HG03025 (cell line): ENCODE data around the gene CENPO.

Source experiments
- ATAC-seq: cut with Tn5 transposase; IDR thresholded peaks from one replicate; pipeline ENCODE4 v1.9.1; 2021; ENCODE audit warnings: mild to moderate bottlenecking, moderate library complexity; ENCODE audit not compliant: unreplicated experiment, low FRiP score

CENPO gene

DNA sequence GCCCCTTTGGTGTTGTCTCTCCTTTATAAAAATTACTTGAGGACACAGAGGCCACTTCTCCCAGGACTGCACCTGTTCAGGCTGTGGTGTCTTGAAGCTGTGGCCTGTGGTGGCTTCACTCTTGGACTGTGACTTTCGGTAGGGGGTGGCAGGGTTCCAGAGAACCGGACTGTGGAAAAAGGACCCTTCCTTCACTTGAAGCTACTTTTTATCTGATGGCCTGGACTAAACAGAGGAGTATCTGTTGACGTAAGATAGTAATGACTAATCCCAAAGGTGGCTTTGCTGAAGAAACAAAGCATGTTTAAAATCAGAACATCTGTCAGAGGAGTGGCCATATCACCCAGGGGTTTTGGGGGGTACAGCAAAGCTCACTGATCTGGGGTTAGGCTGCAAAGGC lies 60.8 kb downstream of the CENPO start:
- ATAC-seq = no peak

DNA sequence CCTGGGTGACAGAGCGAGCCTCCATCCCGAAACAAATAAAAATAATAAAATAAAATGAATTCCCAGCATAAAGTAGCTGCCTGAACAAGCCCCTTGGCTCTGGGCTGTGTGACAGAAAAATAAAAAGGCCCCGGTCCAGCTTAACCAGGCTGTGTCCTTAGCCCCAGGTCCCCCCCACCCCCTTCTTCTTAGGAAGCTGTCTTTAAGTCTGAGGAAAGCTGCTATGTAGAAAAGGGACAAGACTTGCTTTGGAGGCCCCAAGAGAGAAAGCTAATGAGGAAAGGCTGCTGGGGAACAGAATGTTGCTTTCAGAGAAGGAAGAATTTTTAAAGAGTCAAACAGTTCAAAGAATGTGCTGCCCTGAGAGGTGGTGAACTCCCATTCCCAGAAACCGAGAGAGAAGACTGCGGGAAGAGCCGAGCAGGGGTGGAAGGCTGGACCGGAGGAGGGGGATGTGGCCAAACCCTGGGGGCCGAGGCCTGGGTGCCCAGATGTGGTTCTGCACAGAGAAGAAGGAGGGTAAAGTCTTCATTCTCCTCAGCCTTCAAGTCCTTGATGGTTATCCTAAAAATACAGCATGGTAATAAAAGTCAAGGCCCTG lies 61.9 kb downstream of the CENPO start:
- ATAC-seq = no peak

DNA sequence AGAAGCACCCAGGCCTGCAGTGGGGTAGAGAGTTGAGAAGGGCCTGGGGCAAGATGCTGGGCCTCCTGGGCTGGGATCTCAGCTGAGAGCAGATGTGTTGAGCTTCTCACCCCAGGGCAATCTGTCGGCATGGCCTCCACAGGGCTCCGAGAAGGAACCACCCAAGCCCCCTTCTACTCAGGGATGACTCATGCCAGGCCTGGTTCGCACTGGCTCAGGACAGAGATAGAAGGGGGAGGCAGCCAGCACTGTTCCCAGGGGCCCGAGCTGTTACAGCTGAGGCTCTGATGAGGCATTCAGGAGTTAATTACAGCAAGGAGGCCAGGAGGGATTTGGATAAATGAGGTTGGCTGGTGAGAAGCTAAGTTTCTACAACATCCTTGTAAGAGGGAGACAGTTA lies 62.5 kb downstream of the CENPO start:
- ATAC-seq = no peak

DNA sequence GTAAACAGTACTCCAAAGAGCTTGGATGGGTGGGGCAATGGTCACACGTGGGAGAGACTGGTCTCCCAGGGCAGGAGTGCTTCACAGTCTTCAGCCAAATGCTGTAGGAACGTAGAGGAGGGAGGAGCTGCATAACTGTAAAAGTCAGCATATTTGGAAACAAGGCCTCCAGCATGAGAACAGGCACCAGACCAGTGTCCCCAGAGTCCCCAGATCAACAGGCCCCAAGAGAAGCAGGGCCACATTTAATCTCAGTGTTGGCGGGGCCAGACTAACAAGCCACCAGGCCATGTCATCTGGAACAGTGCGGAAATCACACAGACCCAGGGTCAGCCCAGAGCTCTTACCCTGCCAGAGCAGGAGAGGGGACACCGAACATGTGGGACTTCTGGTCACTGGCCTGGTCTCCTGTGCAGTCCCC lies 63.6 kb downstream of the CENPO start:
- no peak for ATAC-seq

DNA sequence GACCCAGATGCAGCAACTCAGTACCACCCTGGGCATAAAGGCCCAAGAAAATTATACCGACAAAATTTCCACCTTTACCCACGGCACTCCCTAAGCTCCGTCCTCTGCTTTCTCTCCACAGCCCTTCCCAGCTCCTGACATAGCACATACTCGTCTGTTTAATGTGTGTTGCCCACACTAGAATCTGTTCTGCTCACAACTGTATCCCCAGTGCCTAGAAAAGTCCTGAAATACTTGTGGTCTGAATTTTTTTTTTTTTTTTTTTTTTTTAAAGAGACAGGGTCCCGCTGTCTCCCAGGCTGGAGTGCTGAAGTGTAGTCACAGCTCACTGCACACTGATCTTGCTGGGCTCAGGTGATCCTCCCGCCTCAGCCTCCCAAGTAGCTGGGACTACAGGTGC lies 64.5 kb downstream of the CENPO start:
- no peak for ATAC-seq

DNA sequence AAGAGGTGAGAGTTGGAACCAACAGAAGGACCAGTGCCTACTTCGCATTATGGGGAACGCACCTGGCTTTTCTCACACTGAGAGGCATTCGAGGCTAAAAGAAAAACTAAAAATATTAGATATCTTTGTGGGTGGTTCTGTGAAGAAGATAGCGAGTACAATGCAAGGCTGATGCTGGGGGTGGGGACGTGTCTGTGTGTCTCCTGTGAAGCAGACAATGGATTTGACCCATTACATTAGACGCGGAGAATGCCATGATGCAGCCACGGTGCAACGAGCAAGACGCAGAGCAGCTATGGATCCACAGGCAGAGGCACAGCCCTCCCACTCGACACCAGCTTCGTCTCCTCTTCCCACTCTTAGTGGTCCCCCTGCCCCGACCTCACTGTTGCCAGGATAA lies 65.8 kb downstream of the CENPO start:
- no peak for ATAC-seq

DNA sequence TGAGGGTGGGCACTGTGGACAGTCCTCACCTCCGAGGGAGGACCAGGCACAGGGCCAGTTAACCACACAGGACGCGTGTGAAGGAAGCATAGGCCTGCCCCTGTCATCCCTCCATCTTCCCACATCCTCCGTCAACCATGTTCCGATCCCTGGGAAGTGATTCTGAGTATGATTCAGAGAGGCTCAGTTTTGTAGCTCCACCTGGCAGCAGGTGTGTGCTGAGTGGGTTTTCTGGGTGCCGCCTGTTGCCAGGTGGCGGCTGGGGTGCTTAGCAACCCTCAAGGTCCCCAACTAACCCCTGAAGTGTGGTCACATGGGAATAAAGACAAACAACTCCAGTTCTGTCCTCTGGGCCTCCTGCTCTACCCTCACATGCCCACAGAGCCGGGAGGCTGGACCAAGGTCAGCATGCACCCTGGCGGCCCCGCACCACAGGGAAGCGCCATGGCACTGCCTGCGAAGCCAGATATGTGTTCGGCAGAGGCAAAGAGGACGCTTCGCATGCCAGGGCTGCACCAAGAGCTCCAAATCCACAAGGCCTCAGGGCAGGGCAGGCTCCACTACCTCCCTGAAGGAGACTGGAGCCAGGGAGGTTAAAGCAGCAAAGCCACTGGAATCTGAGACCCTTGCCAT lies 66.9 kb downstream of the CENPO start:
- ATAC-seq = no peak

DNA sequence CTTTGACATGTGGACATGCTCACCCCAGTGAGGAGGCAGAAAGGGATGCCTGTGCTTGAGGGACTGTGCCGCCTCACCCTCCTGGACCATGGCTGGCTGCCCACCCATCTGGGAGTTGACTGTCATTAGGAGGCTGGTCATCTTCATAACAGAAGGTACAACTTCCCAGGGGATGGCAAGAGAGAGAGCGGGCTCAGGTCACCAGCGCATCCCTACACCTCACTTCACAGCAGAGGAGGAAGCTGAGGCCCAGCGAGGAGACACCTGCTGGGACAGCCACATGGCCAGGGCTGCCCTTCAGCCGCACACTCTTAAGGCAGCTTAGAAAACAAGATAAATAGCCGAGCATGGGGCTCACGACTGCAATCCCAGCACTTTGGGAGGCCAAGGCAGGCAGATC lies 67.4 kb downstream of the CENPO start:
- no peak for ATAC-seq

DNA sequence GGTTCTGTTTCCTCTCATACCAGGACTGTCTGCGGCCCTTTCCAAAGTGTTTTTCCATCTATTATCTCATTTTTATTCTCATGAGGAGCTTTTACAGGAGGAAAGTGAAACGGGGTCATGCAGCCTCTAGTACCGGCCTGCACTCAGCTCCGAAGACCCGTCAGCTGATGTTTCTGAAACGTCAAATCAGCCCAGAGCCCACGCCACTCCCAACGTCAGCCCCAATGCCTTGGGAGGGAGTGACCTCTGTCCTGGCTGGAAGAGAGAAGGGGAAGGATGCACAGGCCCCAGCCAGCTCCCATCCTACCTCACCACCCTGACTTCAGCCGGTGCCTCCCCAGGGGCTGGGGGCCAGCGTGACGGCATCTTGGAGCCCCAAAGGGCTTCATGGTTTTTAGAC lies 68.3 kb downstream of the CENPO start:
- no peak for ATAC-seq

DNA sequence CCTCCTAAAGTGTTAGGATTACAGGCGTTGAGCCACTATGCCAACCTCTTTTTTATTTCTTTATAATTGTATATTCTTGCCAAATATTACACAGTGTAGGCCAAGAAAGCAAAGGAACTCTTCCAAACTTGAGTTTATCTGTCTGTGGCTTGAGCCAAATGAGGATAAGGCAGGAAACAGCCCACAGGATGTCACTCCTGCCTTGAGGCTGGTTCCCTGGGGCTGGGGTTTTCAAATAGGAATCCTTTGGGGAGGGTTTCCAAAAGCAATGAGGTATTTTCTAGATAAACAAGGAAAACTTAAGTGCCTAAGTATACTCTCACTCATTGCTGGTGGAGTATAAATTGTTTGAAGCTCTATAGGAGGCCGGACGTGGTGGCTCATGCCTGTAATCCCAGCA lies 70.4 kb downstream of the CENPO start:
- ATAC-seq = no peak

DNA sequence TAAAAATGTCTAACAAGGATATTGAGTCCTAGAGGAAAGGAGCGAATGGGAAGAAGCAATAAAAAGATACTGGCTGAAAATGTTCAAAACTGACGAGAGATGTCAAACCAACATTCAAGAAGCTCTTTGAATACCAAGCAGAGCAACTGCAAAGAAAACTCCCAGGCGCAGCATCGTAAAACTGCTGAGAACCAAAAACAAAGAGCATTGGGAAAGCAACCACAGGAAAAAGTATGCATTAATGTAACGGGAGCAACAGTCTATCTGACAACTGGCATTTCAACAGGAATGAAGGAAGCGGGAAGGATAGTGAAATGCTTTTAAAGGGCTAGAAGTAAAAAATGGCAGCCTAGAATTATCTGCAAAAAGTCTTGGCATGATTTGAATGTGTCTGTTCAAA lies 73.7 kb downstream of the CENPO start:
- ATAC-seq = no peak

DNA sequence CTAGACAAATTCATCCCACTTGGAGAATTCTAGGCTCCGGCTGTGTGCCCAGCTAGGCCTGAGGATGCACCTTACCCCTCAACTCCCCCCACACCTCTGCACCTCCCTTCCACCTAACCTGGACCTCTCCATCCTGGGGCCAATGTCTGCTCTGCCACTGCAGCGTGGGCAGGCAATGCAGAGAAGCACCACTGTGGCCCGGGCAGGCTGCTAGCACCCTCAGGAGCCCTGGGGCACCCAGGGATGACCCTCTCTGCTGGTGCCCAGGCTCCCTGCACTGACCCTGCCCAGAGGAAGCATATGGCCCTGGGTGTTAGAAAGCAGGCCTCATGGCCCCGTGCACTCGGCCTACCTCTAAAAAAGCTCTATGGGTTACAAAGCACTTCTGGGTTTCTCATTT lies 77.2 kb downstream of the CENPO start:
- no peak for ATAC-seq

DNA sequence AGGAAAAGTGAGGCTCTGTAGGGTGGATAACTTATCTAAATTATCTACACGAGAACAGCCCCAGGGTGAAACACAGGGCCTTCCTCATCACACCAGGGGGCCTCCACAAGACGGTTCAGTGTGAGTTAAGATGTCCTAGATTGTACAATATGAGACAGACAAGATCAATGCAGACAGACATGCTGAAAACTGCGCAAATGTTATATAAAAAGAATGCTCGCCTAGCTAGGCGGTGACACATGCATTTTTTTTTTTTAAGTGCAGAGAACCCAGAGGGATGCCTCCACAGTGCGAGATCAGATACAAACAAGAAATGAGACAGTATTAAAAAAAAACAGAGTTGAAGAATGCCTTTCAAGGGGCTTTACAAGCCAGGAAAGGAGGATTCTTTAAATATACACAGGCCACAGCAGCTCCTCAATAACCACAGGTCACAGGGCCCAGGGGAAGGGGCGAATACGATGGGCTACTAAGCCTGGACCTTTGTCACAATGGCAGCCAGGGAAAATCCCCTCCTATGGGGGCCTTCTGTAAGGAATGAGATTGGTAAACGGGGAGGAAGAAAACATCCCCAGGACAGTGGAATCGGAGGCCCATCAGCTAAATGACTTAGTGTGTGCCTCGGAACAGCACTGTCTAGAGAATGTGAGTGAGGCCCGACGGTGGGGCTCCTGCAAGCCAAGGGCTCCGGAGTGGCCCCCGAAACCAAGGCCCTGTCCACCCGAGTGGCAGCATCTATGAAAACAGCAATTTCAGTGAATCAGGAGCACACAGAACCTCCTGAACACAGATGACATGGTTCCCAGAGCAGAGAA lies 77.9 kb downstream of the CENPO start:
- no peak for ATAC-seq

DNA sequence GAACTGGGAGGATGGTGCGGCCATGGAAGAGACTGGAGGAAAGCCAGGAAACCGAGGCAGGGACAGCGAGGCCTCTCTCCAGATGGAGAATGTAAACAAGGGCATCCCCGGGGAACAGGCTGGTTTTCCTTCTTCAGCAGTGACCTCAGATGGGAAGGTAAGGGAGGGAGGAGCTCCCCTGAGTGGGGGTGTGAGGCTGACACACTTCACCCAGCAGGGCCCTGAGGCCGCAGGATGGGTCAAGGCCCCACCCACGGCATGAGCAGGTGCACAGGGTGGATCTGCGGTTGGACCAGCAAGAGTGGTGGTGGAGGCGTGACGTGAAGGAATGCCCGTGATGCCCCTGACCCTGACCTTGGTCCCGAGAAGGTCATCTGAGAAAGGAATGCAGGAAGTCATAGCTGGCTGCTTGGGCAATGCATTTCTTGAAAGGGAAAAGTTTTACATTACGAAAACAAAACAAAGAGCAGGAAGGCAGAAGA lies 78.7 kb downstream of the CENPO start:
- ATAC-seq = no peak
